HG03432 (cell line): Measurements from ENCODE around the gene ANKRD37.

Experiments
- ATAC-seq: cut with Tn5 transposase; IDR thresholded peaks from one replicate; pipeline ENCODE4 v1.9.1; 2021; ENCODE audit warnings: mild to moderate bottlenecking, moderate library complexity; ENCODE audit not compliant: unreplicated experiment

ANKRD37 gene

GRCh38 chr4:185379326-185380295 lies 17.0 kb upstream of the ANKRD37 start:
- no peak for ATAC-seq

GRCh38 chr4:185380320-185380719 lies 16.3 kb upstream of the ANKRD37 start:
- no peak for ATAC-seq

GRCh38 chr4:185381288-185382196 lies 15.1 kb upstream of the ANKRD37 start:
- no peak for ATAC-seq

- ATAC-seq = no peak
These were observed 13.9 kb upstream of the ANKRD37 start for GRCh38 chr4:185382754-185383153.

- no peak for ATAC-seq
These were observed 13.2 kb upstream of the ANKRD37 start for GRCh38 chr4:185383451-185383850.

GRCh38 chr4:185384061-185384460 lies 12.6 kb upstream of the ANKRD37 start:
- no peak for ATAC-seq

GRCh38 chr4:185384930-185385331 lies 11.7 kb upstream of the ANKRD37 start:
- ATAC-seq = no peak

GRCh38 chr4:185387957-185388356 lies 8.7 kb upstream of the ANKRD37 start:
- ATAC-seq = no peak

GRCh38 chr4:185390941-185391340 lies 5.7 kb upstream of the ANKRD37 start:
- ATAC-seq = no peak

- no peak for ATAC-seq
These were observed 4.5 kb upstream of the ANKRD37 start for GRCh38 chr4:185392156-185392555.

GRCh38 chr4:185394568-185395237 lies 1.9 kb upstream of the ANKRD37 start:
- no peak for ATAC-seq

- ATAC-seq = no peak
These were observed 1.2 kb upstream of the ANKRD37 start, which contains the start of gene LRP2BP for GRCh38 chr4:185395238-185395955. TSS of gene LRP2BP (minus strand) at chr4:185395924. CDS start at chr4:185378186, 17,738 bp downstream.

GRCh38 chr4:185395956-185396723 lies 501 bp upstream of the ANKRD37 start:
- ATAC-seq = peak; percentile 83

- no peak for ATAC-seq
These were observed 2.0 kb downstream of the ANKRD37 start for GRCh38 chr4:185398618-185399017.

GRCh38 chr4:185399466-185399865 lies 2.8 kb downstream of the ANKRD37 start:
- no peak for ATAC-seq

- ATAC-seq = no peak
These were observed 7.4 kb downstream of the ANKRD37 start for GRCh38 chr4:185404031-185404430.

GRCh38 chr4:185405296-185405999 lies 8.8 kb downstream of the ANKRD37 start:
- ATAC-seq = peak; percentile 66

GRCh38 chr4:185408432-185408831 lies 11.8 kb downstream of the ANKRD37 start:
- ATAC-seq = no peak

GRCh38 chr4:185411849-185412248 lies 15.2 kb downstream of the ANKRD37 start:
- ATAC-seq = no peak
